Right ventricle myocardium inferior (tissue), 1 donor: ENCODE data around the gene ADAM17. TPM values are rescaled to one million over a fixed set of nuclear protein-coding genes. Genes with fewer than 3 reads are reported as not detected.

Experiments
- ATAC-seq: fragments of 200-7000 bp; cut with Tn5 transposase; one replicate; pipeline ENCODE4 v1.9.1; 2020; ENCODE audit warnings: mild to moderate bottlenecking, moderate library complexity
- DNase-seq: peaks from one replicate; pipeline ENCODE4 v3.0.0; 2021; ENCODE audit errors: missing footprints
- intact Hi-C: fragments of 100-400 bp; cut with DNase I; formaldehyde crosslinking; loops from one replicate; pipeline ENCODE4 v1.11.0; 2022
- total RNA-seq: library from RNA; stranded (reverse); fragmentation: NEBNext Ultra II Directional; extraction: Animal tissue kit (Norgen Biotek cat#: 25700); gene quantifications from one replicate; pipeline ENCODE4 v1.2.1, GENCODE V29; 2021
- donor health status: DM: no; HTN: yes; CAD: no; lungs with severe emphysema.

Gene ADAM17
- total RNA-seq, 1 donor from 2014 or later: 13.5 TPM

DNA sequence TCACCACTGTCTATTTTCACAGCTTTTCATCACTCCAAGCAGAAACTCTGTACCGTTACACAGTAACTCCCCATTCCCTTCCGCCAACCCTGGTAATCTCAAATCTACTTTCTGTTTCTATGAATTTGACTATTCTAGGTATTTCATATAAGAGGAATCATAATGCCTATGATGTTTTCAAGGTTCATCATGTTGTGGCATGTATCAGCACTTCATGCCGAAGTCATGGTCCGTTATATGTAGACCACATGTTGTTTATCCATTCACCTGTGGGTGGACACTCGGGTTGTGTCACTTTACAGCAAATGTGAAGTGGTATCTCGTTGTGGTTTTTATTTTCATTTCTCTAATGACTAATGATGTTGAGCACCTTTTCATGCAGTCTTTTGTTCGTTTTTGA, 110.5 kb downstream of the ADAM17 start:
- intact Hi-C loops: no loop called here
- DNase-seq (no peak), ATAC-seq (no peak)

GRCh38 chr2:9443526-9443925, 112.1 kb downstream of the ADAM17 start:
- ATAC-seq: no peak
- intact Hi-C loops: no loop called here

GRCh38 chr2:9441556-9441955, 114.1 kb downstream of the ADAM17 start:
- intact Hi-C loops: no loop called here
- ATAC-seq (no peak), DNase-seq (no peak)

More at GRCh38 chr2:9443526-9443925, 112.1 kb downstream of the ADAM17 start:
- DNase-seq: no peak

DNA sequence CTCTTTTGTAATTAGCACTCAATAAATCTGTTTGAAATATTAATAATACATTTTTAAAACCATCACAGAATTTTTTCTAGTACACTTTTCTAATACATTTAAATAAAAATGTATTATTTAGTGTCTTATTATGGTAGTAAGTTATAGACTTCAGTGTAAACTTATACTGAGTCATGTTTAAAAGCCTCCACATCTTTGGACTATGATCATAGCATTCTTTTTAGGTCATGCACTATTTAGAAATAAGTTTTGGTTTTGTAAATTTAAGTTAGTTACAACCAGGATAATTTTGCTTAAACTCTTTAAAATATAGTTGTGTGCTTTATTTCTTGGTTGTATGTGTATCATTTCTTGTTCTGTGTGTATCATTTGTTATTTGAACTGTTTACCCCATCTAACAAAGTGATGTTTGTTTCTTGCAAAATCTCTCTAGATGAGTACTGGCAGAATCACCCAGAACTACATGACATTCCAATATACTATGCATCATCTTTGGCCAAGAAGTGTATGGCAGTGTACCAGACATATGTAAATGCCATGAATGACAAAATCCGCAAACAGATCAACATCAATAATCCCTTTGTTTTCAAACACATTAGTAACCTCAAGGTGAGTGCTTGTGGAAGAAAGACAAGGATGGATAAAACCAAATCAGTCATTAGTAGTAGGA, 115.4 kb downstream of the ADAM17 start:
- intact Hi-C loops: no loop called here
- DNase-seq (no peak), ATAC-seq (no peak)

GRCh38 chr2:9439536-9439935, 116.1 kb downstream of the ADAM17 start:
- DNase-seq (no peak), ATAC-seq (no peak)
- intact Hi-C loops: no loop called here

Other genes starting within 250 kb of the ADAM17 start
- gene ITGB1BP1, start 132.3 kb downstream of the ADAM17 start, total RNA-seq: 93.1 TPM
- 16.5 TPM for gene CPSF3, start 132.2 kb downstream of the ADAM17 start, total RNA-seq
- 85.9 TPM for gene IAH1, start 81.3 kb downstream of the ADAM17 start, total RNA-seq
- 116 TPM for gene YWHAQ, start 75.2 kb upstream of the ADAM17 start, total RNA-seq